Muscle layer of colon (tissue), 2 donors: ENCODE data around the gene OPHN1.
"Not testable (repeated sequence)": the region's sequence is repeated elsewhere in the genome, so short reads cannot be mapped to it uniquely, and the experiment has no call there.

Experiments used
- H3K27ac ChIP-seq: one replicate; pipeline ENCODE4 v1.7.0; 2013; ENCODE audit warnings: low read depth, mild to moderate bottlenecking, low read length, moderate library complexity
- H3K27me3 ChIP-seq, 2 donors: one replicate each; pipeline ENCODE4 v1.7.0; 2013; ENCODE audit warnings: low read length in 2 of 2, mild to moderate bottlenecking in 2 of 2; ENCODE audit not compliant: insufficient read depth in 2 of 2, control insufficient read depth in 1 of 2
- H3K36me3 ChIP-seq: one replicate; pipeline ENCODE4 v1.7.0; 2013; ENCODE audit warnings: mild to moderate bottlenecking, low read length; ENCODE audit not compliant: insufficient read depth
- H3K4me1 ChIP-seq: one replicate; pipeline ENCODE4 v1.7.0; 2013; ENCODE audit warnings: mild to moderate bottlenecking, low read length; ENCODE audit not compliant: insufficient read depth
- H3K4me3 ChIP-seq, 2 donors: one replicate each; pipeline ENCODE4 v1.7.0; 2013; ENCODE audit warnings: low read length in 2 of 2, low read depth in 1 of 2, mild to moderate bottlenecking in 1 of 2, moderate library complexity in 1 of 2
- H3K9ac ChIP-seq: one replicate; pipeline ENCODE4 v1.7.0; 2013; ENCODE audit warnings: low read length
- H3K9me3 ChIP-seq: one replicate; pipeline ENCODE4 v1.7.0; 2013; ENCODE audit warnings: mild to moderate bottlenecking, low read length
- donor health status: abdominal sarcoma.
- donor health status: Adenocarcinoma of cecum.

OPHN1 gene

DNA sequence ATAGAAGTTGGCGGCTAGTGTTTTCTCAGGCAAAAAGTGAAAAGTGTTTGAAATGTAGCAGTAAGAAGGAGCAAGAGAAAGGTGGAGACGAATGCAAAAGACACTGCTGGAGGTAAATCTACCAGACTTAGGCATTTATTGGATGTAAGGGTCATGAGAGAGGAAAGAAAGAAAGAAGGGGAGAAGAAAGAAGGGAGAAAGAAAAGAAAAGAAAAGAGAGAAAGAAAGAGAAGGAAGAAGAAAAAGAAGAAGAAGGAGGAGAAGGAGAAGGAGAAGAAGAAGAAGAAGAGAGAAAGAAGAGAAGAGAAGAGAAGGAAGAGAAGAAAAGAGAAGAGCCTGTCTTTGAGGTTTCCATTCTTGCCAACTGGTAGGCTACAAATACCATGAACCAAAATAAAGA lies 31.2 kb downstream of the OPHN1 start:
- Histone ChIP-seq H3K27me3 (no peaks in the 10 kb centered on the region), H3K36me3 (no peaks in the 10 kb centered on the region), H3K9ac (no peak overlapping the region), H3K4me3 (no peak overlapping the region), H3K27ac (no peak overlapping the region), H3K4me1 (no peaks in the 10 kb centered on the region), H3K9me3 (no peaks in the 10 kb centered on the region)

DNA sequence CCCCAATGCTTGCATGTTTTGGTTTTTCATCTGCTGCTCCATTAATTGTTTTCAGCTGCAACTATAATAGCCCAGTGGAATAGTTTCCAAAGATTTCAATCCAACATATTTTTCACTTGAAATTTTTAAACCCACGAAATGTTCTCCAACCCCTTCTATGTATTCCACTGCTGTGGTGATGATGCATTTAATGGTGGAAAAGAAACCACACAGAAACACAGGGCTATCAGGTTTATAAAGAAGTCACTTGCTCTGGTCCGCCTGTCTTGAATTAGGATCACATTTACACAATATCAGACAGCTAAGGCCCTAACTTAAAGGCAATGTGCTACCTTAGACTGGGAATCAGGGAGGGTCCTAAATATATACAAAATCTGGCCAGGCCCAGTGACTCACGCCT lies 35.0 kb downstream of the OPHN1 start:
- H3K27ac ChIP-seq, result no peak overlapping the region
- no peaks in the 10 kb centered on the region for H3K4me1 ChIP-seq
- no peaks in the 10 kb centered on the region for H3K27me3 ChIP-seq
- no peaks in the 10 kb centered on the region for H3K36me3 ChIP-seq
- H3K9ac ChIP-seq, result no peak overlapping the region
- no peak overlapping the region for H3K4me3 ChIP-seq
- H3K9me3 ChIP-seq, result no peaks in the 10 kb centered on the region

DNA sequence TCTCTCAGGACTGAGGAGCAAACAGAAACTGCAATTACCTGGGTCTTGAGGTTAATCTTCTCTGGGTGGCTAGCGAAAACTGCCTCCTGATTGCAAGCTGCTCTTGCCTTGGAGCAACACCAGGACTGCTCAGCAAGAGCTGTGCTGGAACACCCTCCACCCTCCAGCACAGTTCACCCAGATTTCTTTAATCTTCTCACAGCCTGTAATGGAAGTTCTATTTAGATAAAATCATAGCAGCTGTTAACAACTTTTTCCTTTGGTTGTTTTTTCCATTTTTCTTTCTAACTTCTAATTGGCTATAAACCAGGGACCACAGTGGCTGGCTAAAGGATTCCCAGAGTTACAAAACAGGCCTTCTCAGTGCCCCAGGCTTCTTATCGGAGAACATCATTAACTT lies 36.3 kb downstream of the OPHN1 start:
- Histone ChIP-seq H3K27ac (no peak overlapping the region), H3K27me3 (no peaks in the 10 kb centered on the region), H3K9ac (no peak overlapping the region), H3K9me3 (no peaks in the 10 kb centered on the region), H3K4me3 (no peak overlapping the region), H3K4me1 (no peaks in the 10 kb centered on the region), H3K36me3 (no peaks in the 10 kb centered on the region)

DNA sequence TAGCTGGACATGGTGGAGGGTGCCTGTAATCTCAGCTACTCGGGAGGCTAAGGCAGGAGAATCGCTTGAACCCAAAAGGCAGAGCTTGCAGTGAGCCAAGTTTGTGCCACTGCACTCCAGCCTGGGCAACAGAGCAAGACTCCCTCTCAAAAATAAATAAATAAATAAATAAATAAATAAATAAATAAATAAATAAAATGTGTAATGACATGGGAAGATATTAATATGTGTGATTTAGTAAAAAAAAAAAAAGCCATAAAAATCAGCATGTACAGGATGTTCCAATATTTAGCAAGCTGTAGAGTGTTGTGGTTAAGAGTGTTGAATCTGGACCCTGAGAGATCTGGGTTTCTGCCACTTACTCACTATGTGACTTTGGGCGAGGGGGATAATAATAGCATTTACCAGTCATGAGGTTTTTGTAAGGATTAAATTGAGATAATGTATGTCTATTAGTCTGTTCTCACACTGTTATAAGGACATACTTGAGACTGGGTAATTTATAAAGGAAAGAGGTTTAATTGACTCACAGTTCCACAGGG lies 43.8 kb downstream of the OPHN1 start:
- not testable (repeated sequence) for H3K27me3 ChIP-seq, H3K4me3 ChIP-seq, H3K36me3 ChIP-seq, H3K4me1 ChIP-seq, H3K9ac ChIP-seq, H3K9me3 ChIP-seq, H3K27ac ChIP-seq

DNA sequence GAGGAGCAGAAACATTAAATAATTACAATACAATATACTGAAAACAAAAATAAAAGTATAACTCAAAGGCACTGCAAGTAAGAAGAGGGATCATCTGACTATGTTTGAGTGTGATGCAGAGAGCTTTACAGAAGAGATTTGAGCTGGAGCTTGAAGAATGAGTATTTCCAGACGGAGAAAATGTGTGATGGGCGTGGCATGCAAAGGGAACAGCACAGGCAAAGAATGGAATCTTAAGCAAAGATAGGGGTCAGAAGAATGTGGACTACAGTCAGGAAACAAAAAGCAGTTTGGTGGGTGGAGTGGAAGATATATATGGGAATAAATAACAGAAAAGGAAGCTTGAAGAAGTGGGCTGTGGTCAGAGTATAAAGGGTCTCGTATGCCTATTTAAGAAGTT lies 45.5 kb downstream of the OPHN1 start:
- Histone ChIP-seq H3K36me3 (no peaks in the 10 kb centered on the region), H3K4me1 (no peaks in the 10 kb centered on the region), H3K9ac (no peak overlapping the region), H3K27me3 (no peaks in the 10 kb centered on the region), H3K27ac (no peak overlapping the region), H3K9me3 (no peaks in the 10 kb centered on the region), H3K4me3 (no peak overlapping the region)

DNA sequence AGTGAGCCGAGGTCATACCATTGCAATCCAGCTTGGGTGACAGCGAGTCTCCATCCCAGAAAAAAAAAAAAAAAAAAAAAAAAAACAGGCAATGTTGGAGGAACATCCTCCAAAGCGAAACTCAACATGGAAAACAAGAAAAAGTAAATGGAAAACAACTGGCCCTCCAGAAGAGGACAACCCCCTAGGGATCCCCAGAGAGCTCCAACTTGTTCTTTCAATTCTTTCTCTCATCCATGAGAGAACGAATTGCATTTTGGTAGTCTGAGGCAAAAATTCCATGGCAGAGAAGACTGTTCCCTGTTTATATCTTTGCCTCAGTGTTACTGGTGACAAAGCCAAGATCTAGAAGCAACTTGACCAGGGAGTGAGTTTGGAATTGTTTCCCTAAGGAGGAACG lies 49.8 kb downstream of the OPHN1 start:
- H3K27me3 ChIP-seq, result no peaks in the 10 kb centered on the region
- no peak overlapping the region for H3K27ac ChIP-seq
- H3K4me3 ChIP-seq, result no peak overlapping the region
- no peaks in the 10 kb centered on the region for H3K4me1 ChIP-seq
- H3K9ac ChIP-seq, result no peak overlapping the region
- no peaks in the 10 kb centered on the region for H3K9me3 ChIP-seq
- no peaks in the 10 kb centered on the region for H3K36me3 ChIP-seq

DNA sequence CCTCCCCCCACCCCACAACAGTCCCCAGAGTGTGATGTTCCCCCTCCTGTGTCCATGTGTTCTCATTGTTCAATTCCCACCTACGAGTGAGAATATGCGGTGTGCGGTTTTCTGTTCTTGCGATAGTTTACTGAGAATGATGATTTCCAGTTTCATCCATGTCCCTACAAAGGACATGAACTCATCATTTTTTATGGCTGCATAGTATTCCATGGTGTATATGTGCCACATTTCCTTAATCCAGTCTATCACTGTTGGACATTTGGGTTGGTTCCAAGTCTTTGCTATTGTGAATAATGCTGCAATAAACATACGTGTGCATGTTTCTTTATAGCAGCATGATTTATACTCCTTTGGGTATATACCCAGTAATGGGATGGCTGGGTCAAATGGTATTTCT lies 55.7 kb downstream of the OPHN1 start:
- not testable (repeated sequence) for H3K4me1 ChIP-seq, H3K4me3 ChIP-seq, H3K9ac ChIP-seq, H3K27ac ChIP-seq, H3K27me3 ChIP-seq, H3K9me3 ChIP-seq, H3K36me3 ChIP-seq

DNA sequence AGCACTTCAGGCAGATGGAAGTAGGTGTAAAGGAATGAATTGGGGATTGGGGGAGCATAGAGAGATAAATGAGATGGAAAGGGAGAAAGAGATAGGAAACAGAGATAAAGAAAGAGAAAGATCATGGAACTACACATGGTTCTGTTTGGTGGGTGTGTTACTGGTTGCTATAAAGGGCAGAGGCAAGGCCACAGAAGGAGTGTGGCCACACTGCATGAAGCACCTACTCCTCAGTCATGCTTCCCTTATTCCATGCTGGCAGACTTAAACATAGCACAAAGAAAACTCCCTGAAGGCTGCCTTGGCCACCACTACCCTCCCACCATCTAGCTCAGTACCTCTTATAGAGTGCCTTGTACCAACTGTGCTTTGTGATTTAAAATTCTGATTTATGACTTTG lies 56.9 kb downstream of the OPHN1 start:
- no peaks in the 10 kb centered on the region for H3K4me1 ChIP-seq

DNA sequence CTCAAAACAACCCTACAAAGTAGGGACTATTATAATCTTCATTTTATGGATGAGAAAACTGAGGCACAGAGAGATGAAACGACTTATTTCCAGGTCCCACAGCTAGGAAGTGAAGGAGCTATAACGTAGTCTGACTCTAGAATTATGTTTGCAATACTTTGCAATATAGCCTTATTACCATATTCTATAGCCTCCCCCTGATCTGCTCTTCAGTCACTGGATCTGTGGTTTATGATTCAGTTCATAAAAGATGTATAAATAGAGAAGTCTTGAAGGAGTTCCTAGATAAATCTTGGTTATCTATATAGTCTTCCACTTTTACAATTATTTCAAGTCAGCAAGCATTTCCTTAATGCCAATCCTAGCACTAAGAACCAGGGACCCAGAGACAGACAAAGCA lies 57.5 kb downstream of the OPHN1 start:
- Histone ChIP-seq H3K4me3 (no peak overlapping the region), H3K27me3 (no peaks in the 10 kb centered on the region), H3K27ac (no peak overlapping the region), H3K36me3 (no peaks in the 10 kb centered on the region), H3K9me3 (no peaks in the 10 kb centered on the region), H3K9ac (no peak overlapping the region), H3K4me1 (no peaks in the 10 kb centered on the region)

More for the DNA sequence above, 56.9 kb downstream of the OPHN1 start:
- Histone ChIP-seq H3K36me3 (no peaks in the 10 kb centered on the region), H3K9ac (no peak overlapping the region), H3K27ac (no peak overlapping the region), H3K4me3 (no peak overlapping the region), H3K9me3 (no peaks in the 10 kb centered on the region), H3K27me3 (no peaks in the 10 kb centered on the region)

DNA sequence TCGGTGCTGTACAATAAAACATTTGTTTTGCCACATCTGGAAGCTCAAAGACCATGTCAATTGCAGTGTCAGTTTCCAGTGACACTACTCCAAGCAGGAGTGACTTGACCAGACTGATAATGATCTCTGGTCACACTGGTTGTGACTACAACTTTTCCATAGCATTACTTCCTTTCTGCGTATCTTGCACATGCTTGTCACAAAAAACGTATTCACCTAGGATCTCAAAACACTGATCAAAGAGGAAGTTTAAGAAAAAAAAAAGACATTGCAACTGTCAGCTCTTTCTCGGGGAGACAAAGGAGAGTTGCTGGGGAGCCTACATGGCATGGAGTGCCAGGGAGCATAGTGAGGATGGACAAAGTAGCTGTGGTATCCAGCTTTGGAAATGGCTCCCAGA lies 60.6 kb downstream of the OPHN1 start:
- H3K4me1 ChIP-seq, result no peaks in the 10 kb centered on the region
- no peak overlapping the region for H3K9ac ChIP-seq
- H3K27me3 ChIP-seq, result no peaks in the 10 kb centered on the region
- H3K27ac ChIP-seq, result no peak overlapping the region
- H3K36me3 ChIP-seq, result no peaks in the 10 kb centered on the region
- H3K4me3 ChIP-seq, result no peak overlapping the region
- H3K9me3 ChIP-seq, result no peaks in the 10 kb centered on the region

DNA sequence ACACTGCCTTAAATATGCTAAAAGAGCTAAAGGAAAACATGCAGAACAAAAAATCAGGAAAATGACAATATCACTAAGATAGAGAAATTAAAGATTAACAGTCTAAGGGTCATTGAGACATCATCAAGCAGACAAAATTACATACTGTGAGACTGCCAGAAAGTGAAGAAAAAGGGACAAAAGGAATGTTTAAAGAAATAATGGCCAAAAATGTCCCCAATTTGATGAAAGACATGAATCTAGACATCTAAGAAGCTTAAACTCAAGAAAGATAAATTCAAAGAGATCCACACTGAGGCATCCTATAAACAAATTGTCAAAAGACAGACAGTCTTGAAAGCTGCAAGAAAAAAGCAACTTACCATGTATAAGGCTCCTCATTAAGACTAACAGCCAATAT lies 63.7 kb downstream of the OPHN1 start:
- no peak overlapping the region for H3K4me3 ChIP-seq
- no peak overlapping the region for H3K9ac ChIP-seq
- H3K4me1 ChIP-seq, result peaks cover 5% of the 10 kb centered on the region
- no peaks in the 10 kb centered on the region for H3K27me3 ChIP-seq
- H3K36me3 ChIP-seq, result no peaks in the 10 kb centered on the region
- no peaks in the 10 kb centered on the region for H3K9me3 ChIP-seq
- H3K27ac ChIP-seq, result no peak overlapping the region

DNA sequence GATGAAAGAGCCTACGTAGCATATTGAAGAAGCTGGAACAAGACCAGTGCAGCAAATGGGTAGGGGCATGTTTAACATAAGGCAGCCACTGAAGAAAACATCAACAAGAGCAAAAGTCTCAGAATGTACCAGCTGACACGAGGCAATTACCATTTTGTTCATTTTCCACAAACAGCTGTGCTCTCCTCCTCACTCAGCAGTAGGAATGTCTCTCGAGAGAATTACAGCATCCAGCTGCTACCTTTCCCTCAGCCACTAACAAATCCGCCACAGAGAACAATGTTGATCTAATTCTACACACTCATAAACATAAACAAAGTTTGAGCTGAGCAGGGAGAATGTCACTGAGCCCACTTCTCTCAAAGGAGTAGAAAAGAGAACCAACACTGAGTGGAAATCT lies 68.0 kb downstream of the OPHN1 start:
- Histone ChIP-seq H3K9me3 (no peaks in the 10 kb centered on the region), H3K9ac (no peak overlapping the region), H3K36me3 (no peaks in the 10 kb centered on the region), H3K27me3 (no peaks in the 10 kb centered on the region), H3K27ac (no peak overlapping the region), H3K4me3 (no peak overlapping the region), H3K4me1 (peaks cover 5% of the 10 kb centered on the region)
